Esophagus squamous epithelium (tissue), 4 donors: ENCODE measurements around the gene CSF1R.

Experiments used
- POLR2A ChIP-seq, 4 donors: fragments of 450-650 bp; IDR thresholded peaks; one replicate each; pipeline ENCODE4 v1.6.1; 2017; ENCODE audit warnings: antibody characterized with exemption in 4 of 4, mild to moderate bottlenecking in 4 of 4, moderate library complexity in 3 of 4
- TF ChIP-seq, protein P1 (sequence below), 6 experiments: fragments of 450-650 bp in 4 of 6; fragments of 200-600 bp in 2 of 6; sonication (generic) in 2 of 6; IDR thresholded peaks; one replicate each; pipeline ENCODE4 v1.5.1; 2016 to 2019; ENCODE audit warnings: antibody characterized with exemption in 6 of 6, mild to moderate bottlenecking in 4 of 6, moderate library complexity in 4 of 6

DNA sequence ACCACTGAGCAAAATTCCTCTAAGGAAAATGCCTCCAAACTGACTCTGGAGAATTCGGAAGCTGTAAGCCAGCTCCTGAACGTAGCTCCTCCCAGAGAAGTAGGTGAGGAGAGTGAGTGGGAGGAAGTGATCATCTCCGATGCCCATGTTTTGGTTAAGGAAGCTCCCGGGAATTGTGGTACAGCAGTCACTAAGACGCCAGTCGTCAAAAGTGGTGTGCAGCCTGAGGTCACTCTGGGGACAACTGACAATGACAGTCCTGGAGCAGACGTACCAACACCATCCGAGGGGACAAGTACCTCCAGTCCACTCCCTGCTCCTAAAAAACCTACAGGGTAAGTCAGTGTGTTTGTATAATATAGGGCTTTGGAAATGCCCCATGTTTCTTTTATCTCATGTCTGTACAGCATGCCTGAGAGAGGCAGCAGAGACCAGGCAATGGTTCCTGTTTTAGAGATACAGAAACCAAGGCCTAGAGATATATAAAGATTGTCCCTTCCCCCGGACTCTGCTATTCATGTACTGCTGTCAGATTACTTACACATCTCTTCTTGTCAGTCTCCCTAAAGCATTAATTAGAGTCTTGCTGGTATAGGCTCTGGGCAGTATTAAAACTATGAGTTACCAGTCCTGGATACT, 61.9 kb downstream of the CSF1R start:
- TF ChIP-seq, protein P1, sequence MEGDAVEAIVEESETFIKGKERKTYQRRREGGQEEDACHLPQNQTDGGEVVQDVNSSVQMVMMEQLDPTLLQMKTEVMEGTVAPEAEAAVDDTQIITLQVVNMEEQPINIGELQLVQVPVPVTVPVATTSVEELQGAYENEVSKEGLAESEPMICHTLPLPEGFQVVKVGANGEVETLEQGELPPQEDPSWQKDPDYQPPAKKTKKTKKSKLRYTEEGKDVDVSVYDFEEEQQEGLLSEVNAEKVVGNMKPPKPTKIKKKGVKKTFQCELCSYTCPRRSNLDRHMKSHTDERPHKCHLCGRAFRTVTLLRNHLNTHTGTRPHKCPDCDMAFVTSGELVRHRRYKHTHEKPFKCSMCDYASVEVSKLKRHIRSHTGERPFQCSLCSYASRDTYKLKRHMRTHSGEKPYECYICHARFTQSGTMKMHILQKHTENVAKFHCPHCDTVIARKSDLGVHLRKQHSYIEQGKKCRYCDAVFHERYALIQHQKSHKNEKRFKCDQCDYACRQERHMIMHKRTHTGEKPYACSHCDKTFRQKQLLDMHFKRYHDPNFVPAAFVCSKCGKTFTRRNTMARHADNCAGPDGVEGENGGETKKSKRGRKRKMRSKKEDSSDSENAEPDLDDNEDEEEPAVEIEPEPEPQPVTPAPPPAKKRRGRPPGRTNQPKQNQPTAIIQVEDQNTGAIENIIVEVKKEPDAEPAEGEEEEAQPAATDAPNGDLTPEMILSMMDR (IDR thresholded peaks at IDR 0.05): no peak
- TF ChIP-seq POLR2A (IDR thresholded peaks at IDR 0.05): no peak
